Measurements from ENCODE around the gene FOXP2. TPM values are rescaled to one million over a fixed set of nuclear protein-coding genes. Genes with fewer than 3 reads are reported as not detected.

FOXP2 gene
- total RNA-seq, 6 experiments from 2014 or later: 0.02 to 0.41 (median 0.20) TPM

DNA sequence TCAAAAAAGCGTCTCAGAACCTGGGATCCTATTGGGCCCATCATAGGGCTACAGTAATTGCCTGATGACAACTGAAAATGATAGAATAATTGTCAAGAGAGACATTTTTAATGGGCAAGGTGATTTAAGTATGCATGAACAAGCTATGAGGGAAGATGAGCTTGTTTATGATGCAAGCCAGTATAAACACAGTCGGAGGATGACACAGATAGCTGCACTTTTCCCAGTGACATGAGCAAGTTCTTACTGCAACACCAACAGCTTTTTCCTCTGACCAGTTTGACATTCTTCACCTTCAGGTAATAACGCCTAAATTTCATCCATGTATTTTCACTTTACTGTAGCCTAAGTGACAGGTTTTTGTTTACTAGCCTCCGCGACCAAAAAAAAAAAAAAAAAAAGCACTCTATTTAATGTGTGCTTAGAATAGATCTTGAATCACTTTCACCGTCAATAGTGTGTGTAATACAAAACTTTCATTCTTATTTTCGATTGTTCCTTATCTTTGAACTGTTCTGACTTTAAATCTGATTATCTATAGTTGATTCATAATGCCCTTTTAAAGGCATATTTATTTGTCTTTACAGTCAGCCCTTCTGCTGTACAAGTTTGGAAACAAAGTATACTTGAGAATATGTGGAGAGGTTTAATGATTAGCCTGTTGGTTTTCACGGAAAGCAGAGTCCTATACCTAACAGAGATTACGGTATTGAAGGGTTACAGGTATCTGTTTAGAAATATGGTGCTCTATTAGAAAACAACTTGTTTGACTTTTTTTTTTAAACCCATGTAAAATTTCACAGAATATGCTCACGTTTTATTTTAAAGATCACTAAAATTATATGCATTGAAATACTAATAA, 1.7 kb downstream of the FOXP2 start:
- no peak for DNase-seq
- Mint-ChIP-seq H3K27ac (no peak overlapping the region), H3K9me3 (no peaks in the 10 kb centered on the region), H3K4me1 (ENCODE audit: low read depth) (no peaks in the 10 kb centered on the region), H3K4me3 (no peak overlapping the region), H3K36me3 (ENCODE audit: low read depth) (no peaks in the 10 kb centered on the region), H3K27me3 (ENCODE audit: insufficient read depth) (no peaks in the 10 kb centered on the region)
- TF ChIP-seq, protein P1, sequence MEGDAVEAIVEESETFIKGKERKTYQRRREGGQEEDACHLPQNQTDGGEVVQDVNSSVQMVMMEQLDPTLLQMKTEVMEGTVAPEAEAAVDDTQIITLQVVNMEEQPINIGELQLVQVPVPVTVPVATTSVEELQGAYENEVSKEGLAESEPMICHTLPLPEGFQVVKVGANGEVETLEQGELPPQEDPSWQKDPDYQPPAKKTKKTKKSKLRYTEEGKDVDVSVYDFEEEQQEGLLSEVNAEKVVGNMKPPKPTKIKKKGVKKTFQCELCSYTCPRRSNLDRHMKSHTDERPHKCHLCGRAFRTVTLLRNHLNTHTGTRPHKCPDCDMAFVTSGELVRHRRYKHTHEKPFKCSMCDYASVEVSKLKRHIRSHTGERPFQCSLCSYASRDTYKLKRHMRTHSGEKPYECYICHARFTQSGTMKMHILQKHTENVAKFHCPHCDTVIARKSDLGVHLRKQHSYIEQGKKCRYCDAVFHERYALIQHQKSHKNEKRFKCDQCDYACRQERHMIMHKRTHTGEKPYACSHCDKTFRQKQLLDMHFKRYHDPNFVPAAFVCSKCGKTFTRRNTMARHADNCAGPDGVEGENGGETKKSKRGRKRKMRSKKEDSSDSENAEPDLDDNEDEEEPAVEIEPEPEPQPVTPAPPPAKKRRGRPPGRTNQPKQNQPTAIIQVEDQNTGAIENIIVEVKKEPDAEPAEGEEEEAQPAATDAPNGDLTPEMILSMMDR (IDR thresholded peaks at IDR 0.05): no peak

DNA sequence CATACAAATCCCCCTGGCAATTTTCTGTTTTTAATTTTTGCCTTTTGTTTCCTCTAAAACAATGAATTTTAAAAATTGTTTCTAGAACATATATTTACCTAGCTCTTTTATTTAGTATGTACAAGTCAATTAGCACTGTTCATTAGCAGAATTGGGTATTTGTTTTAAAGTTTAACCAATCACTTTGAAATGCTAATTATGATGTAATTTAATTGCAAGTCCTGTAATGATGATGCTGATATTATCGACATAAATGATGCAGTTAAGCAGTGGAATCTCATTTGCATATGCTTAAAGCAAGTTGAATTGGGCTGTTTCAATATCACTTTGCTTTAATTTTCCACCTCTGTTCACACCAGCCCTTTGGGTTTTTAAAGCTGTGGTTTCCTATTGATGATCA, 2.7 kb downstream of the FOXP2 start:
- no peaks in the 10 kb centered on the region for H3K36me3 Mint-ChIP-seq (ENCODE audit: low read depth)
- no peak for DNase-seq
- TF ChIP-seq, protein P1 (IDR thresholded peaks at IDR 0.05): no peak
- H3K4me3 Mint-ChIP-seq: no peak overlapping the region
- H3K27me3 Mint-ChIP-seq (ENCODE audit: insufficient read depth): no peaks in the 10 kb centered on the region
- H3K27ac Mint-ChIP-seq: no peak overlapping the region
- H3K4me1 Mint-ChIP-seq (ENCODE audit: low read depth): no peaks in the 10 kb centered on the region
- H3K9me3 Mint-ChIP-seq: no peaks in the 10 kb centered on the region

DNA sequence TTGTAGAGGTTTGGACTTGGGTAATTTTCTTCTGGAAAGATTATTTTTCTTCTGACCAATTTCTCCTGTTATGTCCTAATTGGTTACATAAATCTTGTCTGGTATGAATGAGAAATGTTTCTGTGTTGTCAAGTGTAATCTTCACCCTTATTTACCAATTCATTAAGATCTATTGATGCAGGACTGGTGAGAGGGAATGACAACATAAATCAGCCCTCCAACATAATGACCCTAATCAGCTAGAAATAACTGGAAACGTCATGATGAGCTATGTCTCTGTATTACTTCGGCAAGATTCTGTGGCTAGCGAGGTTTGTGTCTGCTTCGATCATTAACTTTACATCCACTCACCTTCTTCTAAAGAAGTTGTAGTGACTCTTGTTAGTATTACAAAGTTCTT, 3.5 kb downstream of the FOXP2 start:
- DNase-seq: no peak
- H3K4me3 Mint-ChIP-seq: no peak overlapping the region
- H3K36me3 Mint-ChIP-seq (ENCODE audit: low read depth): no peaks in the 10 kb centered on the region
- no peaks in the 10 kb centered on the region for H3K4me1 Mint-ChIP-seq (ENCODE audit: low read depth)
- no peak overlapping the region for H3K27ac Mint-ChIP-seq
- H3K27me3 Mint-ChIP-seq (ENCODE audit: insufficient read depth): no peaks in the 10 kb centered on the region
- no peaks in the 10 kb centered on the region for H3K9me3 Mint-ChIP-seq
- TF ChIP-seq, protein P1 (IDR thresholded peaks at IDR 0.05): no peak

DNA sequence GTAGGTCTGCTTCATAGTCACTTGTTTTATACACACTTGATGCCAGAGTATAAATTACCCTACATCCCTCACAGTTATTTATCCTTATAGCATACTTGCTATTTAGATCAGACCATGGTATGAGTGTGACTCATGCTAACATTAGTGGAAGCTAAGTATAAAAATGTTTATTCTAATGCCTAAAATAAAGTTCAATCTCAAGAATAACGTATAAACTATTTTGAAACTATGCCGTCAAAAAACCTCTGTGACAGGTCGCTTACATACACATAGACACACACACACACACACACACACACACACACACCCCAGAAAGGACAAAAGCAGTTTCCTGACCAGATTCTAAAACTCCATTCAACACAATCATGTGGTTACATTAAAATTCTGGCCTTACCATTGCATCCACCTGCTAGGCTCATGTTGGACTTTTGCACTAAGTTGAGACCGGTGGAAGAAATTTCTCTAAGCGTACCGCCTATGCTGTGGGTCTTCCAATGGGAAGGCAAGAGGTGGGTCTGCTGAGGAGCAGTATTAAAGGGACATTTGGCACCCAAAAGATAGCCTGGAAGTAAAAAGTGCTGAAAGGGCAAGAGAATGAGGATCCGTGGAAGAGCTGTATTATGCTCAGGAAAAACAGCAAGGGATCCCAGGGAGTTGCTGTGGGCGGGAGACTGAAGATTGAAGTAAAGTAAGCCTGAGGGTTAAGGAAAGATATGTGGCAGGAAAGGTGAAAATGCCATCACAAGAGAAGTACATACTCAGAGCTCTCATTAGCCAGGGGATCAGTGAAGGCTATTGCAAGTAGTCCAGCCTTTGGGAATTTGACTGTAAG, 5.0 kb downstream of the FOXP2 start:
- H3K36me3 Mint-ChIP-seq (ENCODE audit: low read depth): no peaks in the 10 kb centered on the region
- H3K27me3 Mint-ChIP-seq (ENCODE audit: insufficient read depth): no peaks in the 10 kb centered on the region
- DNase-seq: no peak

More for the DNA sequence above, 5.0 kb downstream of the FOXP2 start:
- TF ChIP-seq, protein P1 (IDR thresholded peaks at IDR 0.05): no peak
- Mint-ChIP-seq H3K4me1 (ENCODE audit: low read depth) (no peaks in the 10 kb centered on the region), H3K9me3 (no peaks in the 10 kb centered on the region), H3K27ac (no peak overlapping the region), H3K4me3 (no peak overlapping the region)
